Hematopoietic multipotent progenitor cell treated with erythropoietin and hydrocortisone succinate and interleukin-3 and kit ligand, for 17 days (in vitro differentiated cells): Measurements from ENCODE around the gene TUBB4B.

Experiments
- DNase-seq: peaks from one replicate; pipeline ENCODE4 v3.0.0-alpha.2; 2015; ENCODE audit warnings: low spot score

The TUBB4B gene

GRCh38 chr9:137212520-137212919 lies 28.6 kb upstream of the TUBB4B start:
- DNase-seq = no peak

- DNase-seq = peak; percentile 39
Measured at GRCh38 chr9:137213160-137214060, 27.7 kb upstream of the TUBB4B start.

GRCh38 chr9:137214620-137215019 lies 26.5 kb upstream of the TUBB4B start:
- no peak for DNase-seq

- no peak for DNase-seq
Measured at GRCh38 chr9:137215196-137215986, 25.7 kb upstream of the TUBB4B start.

- DNase-seq = no peak
Measured at GRCh38 chr9:137216188-137216965, 24.7 kb upstream of the TUBB4B start.

- DNase-seq = peak; percentile 31
Measured at GRCh38 chr9:137217276-137218211, 23.5 kb upstream of the TUBB4B start.

- no peak for DNase-seq
Measured at GRCh38 chr9:137218212-137218753, 22.8 kb upstream of the TUBB4B start.

- peak; percentile 84 for DNase-seq
Measured at GRCh38 chr9:137218754-137219271, 22.3 kb upstream of the TUBB4B start.

GRCh38 chr9:137219757-137220316 lies 21.2 kb upstream of the TUBB4B start:
- DNase-seq = no peak

GRCh38 chr9:137220317-137221094 lies 20.6 kb upstream of the TUBB4B start:
- DNase-seq = no peak

GRCh38 chr9:137221095-137221505 lies 20.0 kb upstream of the TUBB4B start:
- DNase-seq = no peak

GRCh38 chr9:137221506-137222111 lies 19.5 kb upstream of the TUBB4B start:
- DNase-seq = no peak

- DNase-seq = no peak
Measured at GRCh38 chr9:137222190-137223077, 18.7 kb upstream of the TUBB4B start, which contains the start of gene RNF208. RNF208 (minus strand) TSS chr9:137222240; CDS start chr9:137221212, 1,028 bp downstream.

- peak; percentile 98 for DNase-seq
Measured at GRCh38 chr9:137223078-137223970, 17.8 kb upstream of the TUBB4B start.

- no peak for DNase-seq
Measured at GRCh38 chr9:137224830-137225694, 16.0 kb upstream of the TUBB4B start, which contains the start of gene CYSRT1. CYSRT1 (plus strand) TSS chr9:137225174; CDS start chr9:137225622, 448 bp downstream.
